ENCODE data around the gene CD3G. TPM values are rescaled to one million over a fixed set of nuclear protein-coding genes. Genes with fewer than 3 reads are reported as not detected.

Gene CD3G
- total and polyA plus RNA-seq, 9 of the 15 experiments (the other 6 are each of a cell fraction or from before 2014, with no cell fraction given), result 0.30 to 1.7 (median 0.47) TPM

DNA sequence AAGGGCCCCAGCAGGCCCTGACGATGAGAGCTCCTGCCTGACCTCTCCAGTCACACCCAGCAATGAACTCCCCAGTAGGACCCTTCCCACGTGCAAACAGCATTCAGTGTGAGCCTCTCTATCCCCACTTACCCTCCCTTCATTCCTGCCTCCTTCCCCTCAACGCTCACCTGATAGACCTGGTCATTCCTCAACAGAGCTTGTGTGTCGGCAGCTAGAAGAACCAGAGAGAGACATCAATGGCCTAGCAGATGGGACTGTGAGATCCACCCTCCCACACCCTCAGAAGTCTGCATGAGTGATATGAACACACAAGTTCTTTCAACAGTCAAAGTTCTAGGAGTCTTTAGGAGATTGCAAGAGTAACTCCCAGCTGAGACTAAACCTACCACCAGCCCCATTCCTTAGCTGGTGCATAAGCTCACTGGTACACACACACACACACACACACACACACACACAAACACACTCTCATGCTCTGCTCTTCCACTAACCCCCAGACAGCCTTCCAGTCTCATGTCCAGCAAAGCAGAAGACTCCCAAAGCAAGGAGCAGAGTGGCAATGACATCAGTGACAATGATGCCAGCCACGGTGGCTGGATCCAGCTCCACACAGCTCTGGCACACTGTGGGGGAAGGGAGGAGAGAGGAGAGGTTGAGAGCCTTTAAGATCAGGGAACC lies 4.7 kb upstream of the CD3G start (continued):
- TF ChIP-seq TFAM (CRISPR knock-in tag; conservative IDR thresholded peaks at IDR 0.05) (no peak), RFX5 (IDR thresholded peaks at IDR 0.05; ENCODE audit: low read depth, low read length) (no peak), PTTG1 (tag; IDR thresholded peaks at IDR 0.05; ENCODE audit: low read depth) (no peak), ZFP36 (IDR thresholded peaks at IDR 0.05; ENCODE audit: low read depth, low read length, partially characterized antibody) (no peak), CHCHD3 (CRISPR knock-in tag; IDR thresholded peaks at IDR 0.05) (no peak), ZNF121 (CRISPR knock-in tag; conservative IDR thresholded peaks at IDR 0.05) (no peak), GABPB1 (CRISPR knock-in tag; IDR thresholded peaks at IDR 0.05) (peak; percentile 38; the same call in 1 of the 2 replicates), CBFA2T3 (IDR thresholded peaks at IDR 0.05) (peak; percentile 67), DMBX1 (CRISPR knock-in tag; IDR thresholded peaks at IDR 0.05; ENCODE audit: borderline replicate concordance) (no peak), TSC22D4 (tag; IDR thresholded peaks at IDR 0.05) (no peak), SRSF1 (IDR thresholded peaks at IDR 0.05; ENCODE audit: low read depth, low read length) (no peak), ZNF184 (CRISPR knock-in tag; IDR thresholded peaks at IDR 0.05) (no peak), CBFA2T2 (conservative IDR thresholded peaks at IDR 0.05) (0 out of 2 replicates have a peak, but pooled peaks have one; percentile 22), DACH1 (IDR thresholded peaks at IDR 0.05; ENCODE audit: partially characterized antibody) (no peak), KDM2B (CRISPR knock-in tag; IDR thresholded peaks at IDR 0.05) (no peak), XRCC4 (IDR thresholded peaks at IDR 0.05; ENCODE audit: extremely low read depth, insufficient read depth, insufficient read length) (no peak), CHD4 (IDR thresholded peaks at IDR 0.05; ENCODE audit: insufficient read depth, insufficient replicate concordance, low read depth, low read length, poor library complexity, severe bottlenecking) (no peak), CREB1 (IDR thresholded peaks at IDR 0.05) (no peak), CREB1 (CRISPR knock-in tag; IDR thresholded peaks at IDR 0.05) (no peak), ESRRB (CRISPR knock-in tag; IDR thresholded peaks at IDR 0.05; ENCODE audit: borderline replicate concordance) (no peak)
- TF ChIP-seq, protein P1, sequence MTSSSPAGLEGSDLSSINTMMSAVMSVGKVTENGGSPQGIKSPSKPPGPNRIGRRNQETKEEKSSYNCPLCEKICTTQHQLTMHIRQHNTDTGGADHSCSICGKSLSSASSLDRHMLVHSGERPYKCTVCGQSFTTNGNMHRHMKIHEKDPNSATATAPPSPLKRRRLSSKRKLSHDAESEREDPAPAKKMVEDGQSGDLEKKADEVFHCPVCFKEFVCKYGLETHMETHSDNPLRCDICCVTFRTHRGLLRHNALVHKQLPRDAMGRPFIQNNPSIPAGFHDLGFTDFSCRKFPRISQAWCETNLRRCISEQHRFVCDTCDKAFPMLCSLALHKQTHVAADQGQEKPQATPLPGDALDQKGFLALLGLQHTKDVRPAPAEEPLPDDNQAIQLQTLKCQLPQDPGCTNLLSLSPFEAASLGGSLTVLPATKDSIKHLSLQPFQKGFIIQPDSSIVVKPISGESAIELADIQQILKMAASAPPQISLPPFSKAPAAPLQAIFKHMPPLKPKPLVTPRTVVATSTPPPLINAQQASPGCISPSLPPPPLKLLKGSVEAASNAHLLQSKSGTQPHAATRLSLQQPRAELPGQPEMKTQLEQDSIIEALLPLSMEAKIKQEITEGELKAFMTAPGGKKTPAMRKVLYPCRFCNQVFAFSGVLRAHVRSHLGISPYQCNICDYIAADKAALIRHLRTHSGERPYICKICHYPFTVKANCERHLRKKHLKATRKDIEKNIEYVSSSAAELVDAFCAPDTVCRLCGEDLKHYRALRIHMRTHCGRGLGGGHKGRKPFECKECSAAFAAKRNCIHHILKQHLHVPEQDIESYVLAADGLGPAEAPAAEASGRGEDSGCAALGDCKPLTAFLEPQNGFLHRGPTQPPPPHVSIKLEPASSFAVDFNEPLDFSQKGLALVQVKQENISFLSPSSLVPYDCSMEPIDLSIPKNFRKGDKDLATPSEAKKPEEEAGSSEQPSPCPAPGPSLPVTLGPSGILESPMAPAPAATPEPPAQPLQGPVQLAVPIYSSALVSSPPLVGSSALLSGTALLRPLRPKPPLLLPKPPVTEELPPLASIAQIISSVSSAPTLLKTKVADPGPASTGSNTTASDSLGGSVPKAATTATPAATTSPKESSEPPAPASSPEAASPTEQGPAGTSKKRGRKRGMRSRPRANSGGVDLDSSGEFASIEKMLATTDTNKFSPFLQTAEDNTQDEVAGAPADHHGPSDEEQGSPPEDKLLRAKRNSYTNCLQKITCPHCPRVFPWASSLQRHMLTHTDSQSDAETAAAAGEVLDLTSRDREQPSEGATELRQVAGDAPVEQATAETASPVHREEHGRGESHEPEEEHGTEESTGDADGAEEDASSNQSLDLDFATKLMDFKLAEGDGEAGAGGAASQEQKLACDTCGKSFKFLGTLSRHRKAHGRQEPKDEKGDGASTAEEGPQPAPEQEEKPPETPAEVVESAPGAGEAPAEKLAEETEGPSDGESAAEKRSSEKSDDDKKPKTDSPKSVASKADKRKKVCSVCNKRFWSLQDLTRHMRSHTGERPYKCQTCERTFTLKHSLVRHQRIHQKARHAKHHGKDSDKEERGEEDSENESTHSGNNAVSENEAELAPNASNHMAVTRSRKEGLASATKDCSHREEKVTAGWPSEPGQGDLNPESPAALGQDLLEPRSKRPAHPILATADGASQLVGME (CRISPR knock-in tag; IDR thresholded peaks at IDR 0.05), result no peak
- TF ChIP-seq, protein P2, sequence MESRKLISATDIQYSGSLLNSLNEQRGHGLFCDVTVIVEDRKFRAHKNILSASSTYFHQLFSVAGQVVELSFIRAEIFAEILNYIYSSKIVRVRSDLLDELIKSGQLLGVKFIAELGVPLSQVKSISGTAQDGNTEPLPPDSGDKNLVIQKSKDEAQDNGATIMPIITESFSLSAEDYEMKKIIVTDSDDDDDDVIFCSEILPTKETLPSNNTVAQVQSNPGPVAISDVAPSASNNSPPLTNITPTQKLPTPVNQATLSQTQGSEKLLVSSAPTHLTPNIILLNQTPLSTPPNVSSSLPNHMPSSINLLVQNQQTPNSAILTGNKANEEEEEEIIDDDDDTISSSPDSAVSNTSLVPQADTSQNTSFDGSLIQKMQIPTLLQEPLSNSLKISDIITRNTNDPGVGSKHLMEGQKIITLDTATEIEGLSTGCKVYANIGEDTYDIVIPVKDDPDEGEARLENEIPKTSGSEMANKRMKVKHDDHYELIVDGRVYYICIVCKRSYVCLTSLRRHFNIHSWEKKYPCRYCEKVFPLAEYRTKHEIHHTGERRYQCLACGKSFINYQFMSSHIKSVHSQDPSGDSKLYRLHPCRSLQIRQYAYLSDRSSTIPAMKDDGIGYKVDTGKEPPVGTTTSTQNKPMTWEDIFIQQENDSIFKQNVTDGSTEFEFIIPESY (CRISPR knock-in tag; IDR thresholded peaks at IDR 0.05), result no peak
